ENCODE data around the gene SPATS2L. TPM values are rescaled to one million over a fixed set of nuclear protein-coding genes. Genes with fewer than 3 reads are reported as not detected.

Gene SPATS2L, protein sequence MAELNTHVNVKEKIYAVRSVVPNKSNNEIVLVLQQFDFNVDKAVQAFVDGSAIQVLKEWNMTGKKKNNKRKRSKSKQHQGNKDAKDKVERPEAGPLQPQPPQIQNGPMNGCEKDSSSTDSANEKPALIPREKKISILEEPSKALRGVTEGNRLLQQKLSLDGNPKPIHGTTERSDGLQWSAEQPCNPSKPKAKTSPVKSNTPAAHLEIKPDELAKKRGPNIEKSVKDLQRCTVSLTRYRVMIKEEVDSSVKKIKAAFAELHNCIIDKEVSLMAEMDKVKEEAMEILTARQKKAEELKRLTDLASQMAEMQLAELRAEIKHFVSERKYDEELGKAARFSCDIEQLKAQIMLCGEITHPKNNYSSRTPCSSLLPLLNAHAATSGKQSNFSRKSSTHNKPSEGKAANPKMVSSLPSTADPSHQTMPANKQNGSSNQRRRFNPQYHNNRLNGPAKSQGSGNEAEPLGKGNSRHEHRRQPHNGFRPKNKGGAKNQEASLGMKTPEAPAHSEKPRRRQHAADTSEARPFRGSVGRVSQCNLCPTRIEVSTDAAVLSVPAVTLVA
- 97.8 and 114 TPM in 2 replicates for total RNA-seq (ENCODE audit: low replicate concordance)
- long read RNA-seq, transcript SPATS2L-209 (13 exons, 2,698 nt): major isoform, 10 of 71 reads
- long read RNA-seq, transcript SPATS2L-202 (12 exons, 2,119 nt): minor isoform, 6 of 71 reads
- long read RNA-seq, partial matches to known transcripts: 25 of 71 reads
- long read RNA-seq, other reads (novel, unspliced or antisense): 27 of 71 reads

DNA sequence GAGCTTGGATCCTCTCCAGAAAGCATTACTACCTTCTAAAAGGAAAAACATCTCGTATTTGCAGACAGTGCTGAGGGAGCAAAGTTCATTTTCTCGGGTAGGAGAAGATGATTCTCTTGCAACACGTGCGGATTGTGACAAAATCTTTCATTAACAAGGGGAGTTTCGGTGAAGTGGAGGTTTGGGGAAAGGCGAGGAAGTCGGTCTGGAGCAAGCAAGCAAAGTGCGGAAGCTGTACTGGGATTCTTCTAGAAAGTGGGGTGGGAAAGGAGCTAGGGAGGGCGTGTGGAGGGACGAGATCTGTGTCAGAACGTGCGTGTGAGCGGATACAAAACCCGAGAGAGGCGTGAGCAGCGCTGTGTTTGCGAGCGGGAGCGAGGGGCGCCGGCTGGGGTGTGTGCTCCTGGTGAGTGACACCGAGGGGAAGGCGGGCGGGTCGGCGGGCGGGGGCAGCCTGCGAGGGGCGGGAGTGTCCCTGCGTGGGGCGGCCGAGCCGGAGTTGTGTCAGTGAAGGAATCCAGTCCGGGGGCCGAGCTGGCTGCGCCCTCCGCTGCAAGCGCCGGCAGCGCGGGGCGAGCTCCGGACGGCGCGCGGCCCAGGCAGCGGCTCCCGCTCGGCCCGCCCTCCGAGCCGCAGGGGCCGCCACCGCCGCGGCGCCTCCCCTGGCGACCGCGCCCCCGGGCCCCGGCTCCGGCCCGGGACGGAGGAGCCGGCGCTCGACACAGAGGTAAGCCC, at the start of gene SPATS2L:
Gene SPATS2L, plus strand, starts transcription at position 498 of the 735 bp plus-strand sequence. CDS start 82,552 bp downstream, outside the sequence.
- Mint-ChIP-seq H3K9me3 (peaks cover 6% of the 10 kb centered on the region), H3K4me1 (ENCODE audit: unreplicated experiment) (peaks cover 38% of the 10 kb centered on the region), H3K36me3 (peaks cover 5% of the 10 kb centered on the region), H3K4me3 (peak within 1 kb of the TSS; percentile 95), H3K27ac (peak within 1 kb of the TSS; percentile 97), H3K27me3 (no peaks in the 10 kb centered on the region)
- peak; percentile 78 for DNase-seq (ENCODE audit: extremely low spot score, unreplicated experiment)
- TF ChIP-seq, protein P1, sequence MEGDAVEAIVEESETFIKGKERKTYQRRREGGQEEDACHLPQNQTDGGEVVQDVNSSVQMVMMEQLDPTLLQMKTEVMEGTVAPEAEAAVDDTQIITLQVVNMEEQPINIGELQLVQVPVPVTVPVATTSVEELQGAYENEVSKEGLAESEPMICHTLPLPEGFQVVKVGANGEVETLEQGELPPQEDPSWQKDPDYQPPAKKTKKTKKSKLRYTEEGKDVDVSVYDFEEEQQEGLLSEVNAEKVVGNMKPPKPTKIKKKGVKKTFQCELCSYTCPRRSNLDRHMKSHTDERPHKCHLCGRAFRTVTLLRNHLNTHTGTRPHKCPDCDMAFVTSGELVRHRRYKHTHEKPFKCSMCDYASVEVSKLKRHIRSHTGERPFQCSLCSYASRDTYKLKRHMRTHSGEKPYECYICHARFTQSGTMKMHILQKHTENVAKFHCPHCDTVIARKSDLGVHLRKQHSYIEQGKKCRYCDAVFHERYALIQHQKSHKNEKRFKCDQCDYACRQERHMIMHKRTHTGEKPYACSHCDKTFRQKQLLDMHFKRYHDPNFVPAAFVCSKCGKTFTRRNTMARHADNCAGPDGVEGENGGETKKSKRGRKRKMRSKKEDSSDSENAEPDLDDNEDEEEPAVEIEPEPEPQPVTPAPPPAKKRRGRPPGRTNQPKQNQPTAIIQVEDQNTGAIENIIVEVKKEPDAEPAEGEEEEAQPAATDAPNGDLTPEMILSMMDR (conservative IDR thresholded peaks at IDR 0.05): no peak

DNA sequence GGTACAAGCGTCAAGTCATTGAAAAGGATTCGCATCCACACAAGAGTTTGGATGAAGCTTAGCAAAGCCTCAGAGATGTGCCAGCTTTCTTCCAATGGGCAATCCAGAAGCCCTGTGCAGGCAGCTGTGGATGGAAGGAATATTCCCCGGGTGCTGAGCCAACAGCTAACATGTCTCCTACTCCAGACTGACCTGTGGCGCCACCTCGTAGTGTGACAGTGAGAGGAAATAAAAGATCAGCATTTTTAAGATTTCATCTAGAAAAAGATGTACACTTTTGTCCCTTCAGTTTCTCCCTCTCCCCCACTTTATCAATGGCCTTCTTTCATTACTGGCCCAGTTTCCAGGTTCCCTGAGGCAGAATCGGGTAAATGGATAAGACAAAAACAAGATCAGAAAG, 48.9 kb upstream of the SPATS2L start:
- Mint-ChIP-seq H3K36me3 (no peaks in the 10 kb centered on the region), H3K27ac (no peak overlapping the region)

DNA sequence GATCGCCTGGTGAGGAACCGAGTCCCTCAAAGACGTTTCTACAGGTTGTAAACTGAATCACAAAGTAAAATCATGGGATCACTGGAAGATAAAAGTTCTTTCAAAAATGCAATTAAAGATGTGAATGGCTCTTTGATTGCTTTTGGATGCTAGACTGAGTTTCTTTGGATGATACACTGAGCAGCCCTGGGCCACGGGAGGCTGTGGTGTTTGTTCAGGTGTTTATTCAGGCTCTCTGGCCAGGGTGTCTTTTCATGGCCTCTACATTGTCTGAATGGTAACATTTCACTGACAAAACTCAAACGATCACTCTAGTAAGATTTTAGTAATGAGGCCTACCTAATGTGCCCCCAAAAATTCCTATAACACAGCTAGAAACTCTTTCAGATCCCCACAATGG, 48.4 kb upstream of the SPATS2L start:
- H3K9me3 Mint-ChIP-seq: peaks cover 9% of the 10 kb centered on the region
- H3K4me3 Mint-ChIP-seq: no peak overlapping the region
- TF ChIP-seq, protein P1 (conservative IDR thresholded peaks at IDR 0.05): no peak
- H3K27ac Mint-ChIP-seq: no peak overlapping the region
- no peaks in the 10 kb centered on the region for H3K36me3 Mint-ChIP-seq
- DNase-seq (ENCODE audit: extremely low spot score, unreplicated experiment): no peak
- peaks cover 3% of the 10 kb centered on the region for H3K27me3 Mint-ChIP-seq
- peaks cover 9% of the 10 kb centered on the region for H3K4me1 Mint-ChIP-seq (ENCODE audit: unreplicated experiment)

More for the DNA sequence above, 48.9 kb upstream of the SPATS2L start:
- Mint-ChIP-seq H3K9me3 (peaks cover 9% of the 10 kb centered on the region), H3K27me3 (peaks cover 3% of the 10 kb centered on the region), H3K4me3 (no peak overlapping the region), H3K4me1 (ENCODE audit: unreplicated experiment) (peaks cover 14% of the 10 kb centered on the region)
- no peak for DNase-seq (ENCODE audit: extremely low spot score, unreplicated experiment)
- TF ChIP-seq, protein P1 (conservative IDR thresholded peaks at IDR 0.05): no peak

DNA sequence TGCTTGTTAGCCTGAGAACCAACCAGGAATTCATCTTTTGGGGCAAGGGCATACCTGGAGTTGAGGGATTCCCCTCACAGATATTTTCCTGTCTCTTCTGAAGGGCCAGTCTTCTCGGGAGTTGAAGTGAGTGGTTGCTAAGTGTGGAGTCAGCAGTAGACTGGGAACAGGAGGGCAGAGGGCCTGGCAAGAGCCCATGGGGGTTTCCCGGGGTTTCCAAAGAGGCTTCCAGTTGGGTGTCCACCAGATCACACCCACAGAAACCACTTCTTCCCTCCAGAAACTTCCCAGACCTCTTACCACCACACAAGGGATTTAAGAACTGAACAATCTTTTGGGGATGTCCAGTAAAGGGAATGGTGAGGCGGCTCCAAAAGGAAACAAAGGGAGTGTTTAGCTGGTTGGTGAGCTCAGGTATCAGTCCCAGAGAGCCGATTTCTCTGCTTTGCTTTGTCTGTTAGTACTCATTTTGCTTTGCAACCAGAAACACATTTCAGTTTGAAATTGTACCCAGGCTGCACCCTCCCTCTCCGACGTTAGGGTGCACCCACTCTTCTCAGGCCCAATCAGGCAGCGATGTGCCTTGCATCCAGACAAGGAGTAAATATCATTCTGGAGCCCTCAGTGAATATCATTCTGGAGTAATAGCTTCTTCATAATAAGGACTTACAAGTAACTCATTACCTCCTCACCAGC, 47.5 kb upstream of the SPATS2L start:
- TF ChIP-seq, protein P1 (conservative IDR thresholded peaks at IDR 0.05): no peak
- Mint-ChIP-seq H3K4me1 (ENCODE audit: unreplicated experiment) (peaks cover 9% of the 10 kb centered on the region), H3K4me3 (peak overlapping the region; percentile 5), H3K27me3 (peaks cover 3% of the 10 kb centered on the region), H3K36me3 (no peaks in the 10 kb centered on the region), H3K27ac (peak overlapping the region; percentile 1), H3K9me3 (peaks cover 9% of the 10 kb centered on the region)
- no peak for DNase-seq (ENCODE audit: extremely low spot score, unreplicated experiment)

DNA sequence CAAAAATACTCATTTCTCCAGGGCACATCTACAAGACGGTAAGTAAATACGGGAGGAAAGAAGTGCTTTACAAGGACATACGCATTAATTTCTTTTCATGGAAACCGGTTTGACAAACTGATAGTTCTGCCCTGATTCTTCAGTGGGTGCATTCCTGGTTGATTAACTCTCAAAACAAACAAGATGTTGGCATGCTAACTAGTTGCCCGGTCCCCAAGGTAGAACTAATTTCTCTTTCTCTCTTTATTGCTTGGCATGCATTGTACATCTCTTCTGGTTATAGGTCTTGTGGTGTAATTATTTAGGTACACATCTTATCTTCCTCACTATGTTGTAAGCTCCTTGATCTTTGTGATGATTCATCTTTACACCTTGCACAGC, 46.9 kb upstream of the SPATS2L start:
- no peaks in the 10 kb centered on the region for H3K36me3 Mint-ChIP-seq
- H3K4me3 Mint-ChIP-seq: peak overlapping the region; percentile 5
- H3K9me3 Mint-ChIP-seq: peaks cover 9% of the 10 kb centered on the region
- H3K27ac Mint-ChIP-seq: peak overlapping the region; percentile 1
- peaks cover 9% of the 10 kb centered on the region for H3K4me1 Mint-ChIP-seq (ENCODE audit: unreplicated experiment)
- TF ChIP-seq, protein P1 (conservative IDR thresholded peaks at IDR 0.05): no peak
- no peak for DNase-seq (ENCODE audit: extremely low spot score, unreplicated experiment)
- peaks cover 3% of the 10 kb centered on the region for H3K27me3 Mint-ChIP-seq
